Spleen (tissue), 7 donors: ENCODE data around the gene PSORS1C2.

Experiments used
- CTCF ChIP-seq, 11 experiments: fragments of 200-600 bp in 7 of 11; fragments of 450-650 bp in 4 of 11; sonication (generic) in 4 of 11; IDR thresholded peaks in 8 of 11; conservative IDR thresholded peaks in 3 of 11; 1 replicate in 7 of 11; 2 replicates in 4 of 11; pipeline versions ENCODE4 v1.4.0 to v1.8.0; 2016 to 2021; ENCODE audit warnings: antibody characterized with exemption in 11 of 11, inconsistent platforms in 4 of 11, mild to moderate bottlenecking in 1 of 11
- POLR2A ChIP-seq, 3 donors: fragments of 450-650 bp; IDR thresholded peaks; one replicate each; pipeline ENCODE4 v1.5.1; 2017; ENCODE audit warnings: antibody characterized with exemption in 3 of 3, mild to moderate bottlenecking in 1 of 3
- POLR2AphosphoS5 ChIP-seq, 3 donors: sonication (generic); formaldehyde crosslinking; IDR thresholded peaks; one replicate each; pipeline ENCODE4 v1.5.1; 2017; ENCODE audit warnings: antibody characterized with exemption in 3 of 3
- donor health status: DM: no; HTN: no; CAD: no; lungs with moderate emphysema.
- donor health status: DM: no; HTN: no; CAD: no.
- donor health status: DM: no; HTN: no; CAD: no.

GRCh38 chr6:31125586-31126363 lies 13.1 kb downstream of the PSORS1C2 start:
- TF ChIP-seq CTCF (IDR thresholded peaks at IDR 0.05 in 8 of 11, conservative IDR thresholded peaks at IDR 0.05 in 3 of 11) (no peak), POLR2AphosphoS5 (IDR thresholded peaks at IDR 0.05) (no peak), POLR2A (IDR thresholded peaks at IDR 0.05) (no peak)
